HG02870 (cell line): ENCODE measurements around the gene OBSCN.

Experiments
- ATAC-seq: cut with Tn5 transposase; IDR thresholded peaks from one replicate; pipeline ENCODE4 v1.9.1; 2021; ENCODE audit warnings: mild to moderate bottlenecking, moderate library complexity; ENCODE audit not compliant: unreplicated experiment

Gene OBSCN

GRCh38 chr1:228302086-228302485, 94.2 kb downstream of the OBSCN start:
- ATAC-seq, result no peak

DNA sequence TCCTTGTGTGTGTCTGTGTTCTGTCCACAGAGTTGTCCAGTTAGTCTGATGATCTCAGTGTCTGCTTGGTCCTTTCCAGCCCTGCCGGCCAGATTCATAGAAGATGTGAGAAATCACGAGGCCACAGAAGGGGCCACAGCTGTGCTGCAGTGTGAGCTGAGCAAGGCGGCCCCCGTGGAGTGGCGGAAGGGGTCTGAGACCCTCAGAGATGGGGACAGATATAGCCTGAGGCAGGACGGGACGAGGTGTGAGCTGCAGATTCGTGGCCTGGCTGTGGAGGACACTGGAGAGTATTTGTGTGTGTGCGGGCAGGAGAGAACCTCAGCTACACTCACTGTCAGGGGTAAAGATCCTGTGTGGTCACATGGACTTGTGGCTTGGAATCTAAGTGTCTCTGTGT, 95.8 kb downstream of the OBSCN start:
- no peak for ATAC-seq

DNA sequence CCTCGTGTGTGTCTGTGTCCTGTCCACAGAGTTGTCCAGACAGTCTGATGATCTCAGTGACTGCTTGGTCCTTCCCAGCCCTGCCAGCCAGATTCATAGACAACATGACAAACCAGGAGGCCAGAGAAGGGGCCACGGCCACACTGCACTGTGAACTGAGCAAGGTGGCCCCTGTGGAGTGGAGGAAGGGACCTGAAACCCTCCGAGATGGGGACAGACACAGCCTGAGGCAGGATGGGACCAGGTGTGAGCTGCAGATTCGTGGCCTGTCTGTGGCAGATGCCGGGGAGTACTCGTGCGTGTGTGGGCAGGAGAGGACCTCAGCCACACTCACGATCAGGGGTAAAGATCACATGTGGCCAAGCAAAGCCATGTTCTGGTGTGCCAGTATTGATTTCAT, 96.4 kb downstream of the OBSCN start:
- no peak for ATAC-seq

DNA sequence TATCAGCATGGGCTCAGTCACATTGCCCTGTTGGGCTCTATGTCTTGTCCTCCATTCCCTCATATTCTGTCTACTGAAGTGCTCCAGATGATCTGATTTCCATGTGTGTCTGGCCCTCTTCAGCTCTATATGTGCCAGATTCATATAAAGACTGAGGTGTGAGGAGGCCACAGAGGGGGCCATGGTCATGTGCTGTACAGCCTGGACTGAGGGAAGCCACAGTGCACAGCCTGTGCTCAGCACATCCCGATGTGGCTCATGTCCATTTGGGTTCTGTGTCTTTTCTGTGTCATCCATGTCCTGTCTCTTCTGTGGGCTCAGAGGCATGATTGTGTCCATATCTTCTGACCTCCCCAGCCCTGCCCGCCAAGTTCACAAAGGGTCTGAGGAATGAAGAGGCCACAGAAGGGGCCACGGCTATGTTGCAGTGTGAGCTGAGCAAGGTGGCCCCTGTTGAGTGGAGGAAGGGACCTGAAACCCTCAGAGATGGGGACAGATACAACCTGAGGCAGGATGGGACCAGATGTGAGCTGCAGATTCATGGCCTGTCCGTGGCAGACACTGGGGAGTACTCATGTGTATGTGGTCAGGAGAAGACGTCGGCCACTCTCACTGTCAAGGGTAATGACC, 97.0 kb downstream of the OBSCN start:
- ATAC-seq, result no peak

DNA sequence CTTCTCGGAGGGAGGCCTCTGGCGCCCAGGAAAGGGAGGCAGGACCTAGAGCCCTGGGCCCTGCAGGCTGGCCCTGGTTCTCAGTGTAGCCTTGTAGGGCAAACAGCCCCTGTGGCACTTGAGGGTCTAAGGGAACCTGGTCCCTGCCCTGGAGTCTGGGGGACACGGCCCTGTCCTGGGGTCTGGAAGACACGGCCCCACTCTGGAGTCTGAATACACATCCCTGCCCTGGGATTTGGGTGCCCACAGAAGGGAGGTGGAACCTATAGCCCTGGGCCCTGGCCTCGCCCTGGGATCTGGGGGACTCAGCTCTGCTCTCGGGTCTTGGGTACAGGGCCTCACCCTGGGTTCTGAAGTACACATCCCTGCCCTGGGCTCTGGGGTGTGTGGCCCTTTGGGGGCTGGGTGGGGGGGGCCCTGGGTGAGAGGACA, 97.9 kb downstream of the OBSCN start:
- no peak for ATAC-seq

- ATAC-seq, result no peak
Observed at GRCh38 chr1:228306275-228307217, 98.7 kb downstream of the OBSCN start.

GRCh38 chr1:228307218-228308023, 99.6 kb downstream of the OBSCN start:
- ATAC-seq, result no peak

DNA sequence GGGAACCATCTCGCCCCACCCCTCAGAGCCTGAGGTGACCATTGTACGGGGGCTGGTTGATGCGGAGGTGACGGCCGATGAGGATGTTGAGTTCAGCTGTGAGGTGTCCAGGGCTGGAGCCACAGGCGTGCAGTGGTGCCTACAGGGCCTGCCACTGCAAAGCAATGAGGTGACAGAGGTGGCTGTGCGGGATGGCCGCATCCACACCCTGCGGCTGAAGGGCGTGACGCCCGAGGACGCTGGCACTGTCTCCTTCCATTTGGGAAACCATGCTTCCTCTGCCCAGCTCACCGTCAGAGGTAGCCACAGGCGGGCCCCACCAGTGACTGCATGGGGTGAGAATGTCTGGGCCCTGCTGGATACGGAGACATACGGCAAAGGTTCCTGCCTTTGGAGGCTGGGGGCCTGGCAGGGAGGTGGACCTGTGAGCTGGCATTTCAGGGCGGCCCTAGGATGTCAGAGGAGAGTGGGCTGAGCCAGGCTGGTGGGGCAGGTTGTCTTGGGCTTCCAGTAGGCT, 100.3 kb downstream of the OBSCN start:
- no peak for ATAC-seq

DNA sequence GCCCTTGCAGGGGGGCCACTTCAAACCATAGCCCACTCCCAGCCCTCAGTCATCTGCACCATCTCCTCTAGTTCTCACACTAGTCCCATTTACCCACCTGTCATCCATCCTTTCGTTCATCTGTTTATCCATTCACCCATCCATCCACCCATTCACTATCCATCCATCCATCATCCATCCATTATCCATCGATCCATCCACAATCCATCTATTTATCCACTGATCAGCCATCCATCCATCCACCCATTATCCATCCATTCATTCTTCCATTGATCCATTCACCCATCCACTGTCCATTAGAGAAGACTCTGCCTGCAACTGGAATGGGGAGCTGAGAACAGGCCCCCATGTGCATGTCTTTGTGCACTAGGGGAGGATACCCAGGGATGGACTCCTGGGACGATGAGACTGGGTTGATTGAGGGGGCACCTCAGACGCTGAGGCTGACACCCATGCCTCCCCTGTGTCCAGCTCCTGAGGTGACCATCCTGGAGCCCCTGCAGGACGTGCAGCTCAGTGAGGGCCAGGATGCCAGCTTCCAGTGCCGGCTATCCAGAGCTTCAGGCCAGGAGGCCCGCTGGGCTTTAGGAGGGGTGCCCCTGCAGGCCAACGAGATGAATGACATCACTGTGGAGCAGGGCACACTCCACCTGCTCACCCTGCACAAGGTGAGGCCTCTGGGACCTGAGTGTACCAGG, 100.9 kb downstream of the OBSCN start:
- ATAC-seq, result no peak

DNA sequence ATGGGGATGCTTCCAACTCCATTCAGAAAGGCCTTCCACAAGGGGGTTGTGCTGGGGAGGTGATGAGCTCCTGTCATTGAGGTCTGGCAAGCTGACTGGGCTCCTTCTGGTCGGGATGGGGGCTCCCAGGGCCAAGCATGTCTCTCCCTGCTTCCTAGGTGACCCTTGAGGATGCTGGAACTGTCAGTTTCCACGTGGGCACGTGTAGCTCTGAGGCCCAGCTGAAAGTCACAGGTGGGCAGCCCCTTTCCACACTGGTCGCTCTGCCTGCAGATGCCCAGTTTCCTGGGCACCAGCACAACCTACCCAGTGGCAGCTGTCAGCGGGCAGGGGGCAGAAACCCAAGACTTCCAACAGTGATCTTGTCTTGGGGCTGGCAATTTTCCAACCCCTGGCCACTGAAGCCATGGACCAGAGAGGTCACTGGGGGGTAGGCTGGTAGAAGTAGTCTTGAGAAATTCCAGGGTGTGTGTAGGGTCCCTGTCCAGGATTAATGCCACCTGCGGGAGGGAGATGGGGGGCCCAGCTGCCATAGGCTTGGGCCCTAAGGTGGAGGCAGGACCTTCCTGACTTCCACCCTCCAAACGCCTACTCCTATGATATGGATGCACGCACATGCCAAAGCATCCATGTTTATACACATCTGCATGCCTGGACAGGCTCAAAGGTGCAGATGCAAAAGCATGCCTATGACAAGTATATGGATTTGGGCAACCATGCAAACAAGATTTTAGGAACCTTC, 101.7 kb downstream of the OBSCN start:
- no peak for ATAC-seq

DNA sequence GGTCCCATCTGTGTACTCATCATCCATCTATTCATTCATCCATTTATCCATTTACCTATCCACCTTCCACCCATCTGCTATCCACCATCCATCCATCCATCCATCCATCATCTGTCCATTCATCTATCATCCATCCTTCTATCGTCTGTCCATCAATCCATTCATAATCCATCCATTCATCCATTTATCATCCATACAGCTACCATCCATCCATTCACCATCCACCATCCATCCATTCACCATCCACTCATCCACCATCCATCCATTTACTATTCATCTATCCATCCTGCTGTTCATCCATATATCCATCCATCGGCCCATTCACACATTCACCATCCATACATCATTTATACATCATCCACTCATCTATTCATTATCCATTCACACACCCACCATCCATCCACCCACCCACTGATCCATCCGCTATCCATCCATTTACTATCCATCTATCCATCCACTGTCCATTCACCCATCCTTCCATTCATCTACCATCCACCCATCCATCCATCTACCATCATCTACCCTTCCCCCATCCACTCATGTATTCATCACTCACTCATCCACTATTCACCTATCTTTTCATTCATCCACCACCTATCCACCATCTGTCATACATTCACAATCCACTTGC, 102.4 kb downstream of the OBSCN start:
- no peak for ATAC-seq

GRCh38 chr1:228311091-228311490, 103.2 kb downstream of the OBSCN start:
- no peak for ATAC-seq

DNA sequence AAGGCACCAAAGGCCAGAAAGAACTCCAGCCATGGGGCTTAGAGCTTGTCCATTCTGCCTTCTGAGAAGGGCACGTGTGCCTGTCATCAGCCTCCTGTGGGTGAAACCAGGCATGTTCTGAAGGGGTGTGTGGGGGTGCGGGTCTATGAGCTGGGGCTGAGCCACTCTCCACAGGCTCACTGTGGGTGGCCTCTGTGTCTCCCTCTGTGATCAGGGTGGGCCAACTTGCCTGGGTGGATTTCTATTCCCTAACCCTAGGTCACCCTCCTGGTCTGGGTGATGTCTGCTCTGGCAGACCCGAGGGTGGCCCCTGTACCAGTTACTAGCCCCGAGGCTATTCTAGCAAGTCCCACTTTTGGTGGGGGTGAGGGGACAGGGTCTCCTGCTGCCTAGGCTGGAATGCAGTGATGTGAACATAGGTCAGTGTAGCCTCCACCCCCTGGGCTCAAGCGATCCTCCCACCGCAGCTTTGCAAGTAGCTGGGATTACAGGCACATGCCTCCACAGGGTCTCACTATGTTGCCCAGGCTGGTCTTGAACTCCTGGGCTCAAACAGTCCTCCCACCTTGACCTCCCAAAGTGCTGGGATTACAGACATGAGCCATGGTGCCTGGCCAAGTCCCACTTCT, 104.4 kb downstream of the OBSCN start:
- ATAC-seq, result no peak

GRCh38 chr1:228313536-228314277, 105.9 kb downstream of the OBSCN start:
- no peak for ATAC-seq

GRCh38 chr1:228314315-228314657, 106.4 kb downstream of the OBSCN start:
- ATAC-seq, result no peak

DNA sequence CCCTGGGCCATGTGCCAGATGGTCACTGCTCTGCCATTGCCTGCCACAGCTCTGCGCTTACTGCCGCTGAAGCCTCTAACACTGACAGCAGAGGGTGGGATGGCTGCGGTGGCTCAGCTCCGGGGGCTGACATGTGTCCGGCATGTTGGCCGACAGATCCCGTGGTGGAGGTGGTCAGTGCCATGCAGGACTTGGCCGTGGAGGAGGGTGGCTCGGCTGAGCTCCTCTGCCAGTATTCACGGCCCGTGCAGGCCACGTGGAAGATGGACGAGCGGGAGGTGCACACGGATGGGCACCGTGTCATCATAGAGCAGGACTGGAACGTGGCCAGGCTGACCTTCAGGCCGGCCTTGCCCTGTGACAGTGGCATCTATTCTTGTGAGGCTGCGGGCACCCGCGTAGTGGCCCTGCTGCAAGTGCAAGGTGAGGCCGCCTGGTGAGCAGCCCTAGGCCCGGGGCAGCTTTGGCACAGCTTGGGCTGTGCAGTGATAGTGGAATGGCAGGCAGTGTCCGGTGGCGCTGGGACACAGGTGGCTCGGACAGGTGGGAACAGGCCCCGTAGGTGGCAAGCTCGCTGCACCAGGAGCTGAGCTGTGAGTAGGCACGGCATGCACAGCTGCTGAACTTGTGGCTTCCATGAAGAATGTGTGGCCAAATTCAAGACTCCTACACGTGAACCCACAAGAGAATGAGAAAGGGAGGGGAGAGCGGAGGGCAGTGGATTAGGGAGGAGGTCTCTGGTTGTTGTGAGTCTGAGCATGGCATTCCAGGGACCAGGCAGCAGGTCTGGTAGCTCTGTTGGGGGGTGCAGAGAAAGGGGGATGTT, 107.0 kb downstream of the OBSCN start:
- ATAC-seq, result no peak

GRCh38 chr1:228315484-228315944, 107.7 kb downstream of the OBSCN start:
- ATAC-seq, result no peak
